ENCODE results near the gene PHAF1. TPM values are rescaled to one million over a fixed set of nuclear protein-coding genes. Genes with fewer than 3 reads are reported as not detected.

Gene PHAF1
- total and polyA plus RNA-seq, 8 donors: 4.6 to 39.6 (median 7.6) TPM

DNA sequence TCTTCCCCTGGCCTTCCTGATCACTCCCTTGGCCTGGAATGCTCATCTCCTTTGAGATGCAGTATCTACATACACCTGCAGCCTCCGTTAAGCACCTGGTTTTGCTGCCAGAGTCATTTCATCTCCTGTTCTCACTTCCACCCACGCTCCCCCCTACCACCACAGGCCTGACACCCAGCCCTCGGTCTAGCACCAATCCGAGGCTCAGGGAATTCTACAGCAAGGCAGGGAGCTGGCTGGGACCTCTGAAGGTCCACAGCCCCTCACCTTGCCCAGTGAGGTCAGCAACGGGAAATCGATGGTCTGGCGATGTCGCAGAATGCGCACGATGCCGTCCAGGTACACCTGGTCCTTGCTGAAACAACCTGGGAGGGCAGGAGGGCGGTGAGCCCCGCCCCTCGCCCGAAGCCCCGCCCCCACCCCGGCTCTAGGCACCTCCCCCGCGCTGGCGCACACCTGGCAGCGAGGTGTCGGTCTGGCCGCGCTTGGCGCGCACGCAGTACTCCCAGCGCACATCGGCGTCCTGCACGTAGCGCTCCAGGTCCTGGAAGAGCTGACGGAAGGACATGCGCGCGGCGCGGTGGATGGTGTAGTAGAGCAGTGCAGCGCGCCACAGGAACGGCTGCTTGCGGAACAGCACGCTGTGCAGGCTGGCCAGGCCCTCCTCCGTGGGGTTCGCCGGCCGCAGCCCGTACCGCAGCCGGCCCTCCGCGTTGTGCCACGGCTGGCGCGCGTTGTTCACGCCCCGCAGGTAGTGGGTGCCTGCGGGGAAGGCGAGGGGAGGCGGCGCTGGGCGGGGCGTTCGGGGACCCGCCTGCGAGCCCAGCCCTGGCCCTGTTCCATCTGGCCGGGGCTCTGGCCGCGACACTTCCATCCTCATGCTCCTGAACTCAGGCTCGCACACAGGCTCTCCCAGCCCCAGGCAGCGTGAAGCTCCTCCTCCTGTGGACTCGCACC lies 68.3 kb downstream of the PHAF1 start:
- H3K9me3 ChIP-seq: no peaks in the 10 kb centered on the region
- 3 to 24% (median 4%) methylated on average over 12 to 73 of the region's 73 CpGs for WGBS, 5 donors
- peaks cover 0 to 18% (median 0%) of the 10 kb centered on the region in 3 donors for H3K27me3 ChIP-seq
- peaks cover 37 to 87% (median 58%) of the 10 kb centered on the region in 4 donors for H3K4me1 ChIP-seq
- DNase-seq: peak; percentile 88 to 94
- TF ChIP-seq EP300 (IDR thresholded peaks at IDR 0.05) (no peak), POLR2A (IDR thresholded peaks at IDR 0.05) (no peak), POLR2AphosphoS5 (IDR thresholded peaks at IDR 0.05) (peak in 2 of 3 donors; percentile 80 to 87)
- TF ChIP-seq, protein P1, sequence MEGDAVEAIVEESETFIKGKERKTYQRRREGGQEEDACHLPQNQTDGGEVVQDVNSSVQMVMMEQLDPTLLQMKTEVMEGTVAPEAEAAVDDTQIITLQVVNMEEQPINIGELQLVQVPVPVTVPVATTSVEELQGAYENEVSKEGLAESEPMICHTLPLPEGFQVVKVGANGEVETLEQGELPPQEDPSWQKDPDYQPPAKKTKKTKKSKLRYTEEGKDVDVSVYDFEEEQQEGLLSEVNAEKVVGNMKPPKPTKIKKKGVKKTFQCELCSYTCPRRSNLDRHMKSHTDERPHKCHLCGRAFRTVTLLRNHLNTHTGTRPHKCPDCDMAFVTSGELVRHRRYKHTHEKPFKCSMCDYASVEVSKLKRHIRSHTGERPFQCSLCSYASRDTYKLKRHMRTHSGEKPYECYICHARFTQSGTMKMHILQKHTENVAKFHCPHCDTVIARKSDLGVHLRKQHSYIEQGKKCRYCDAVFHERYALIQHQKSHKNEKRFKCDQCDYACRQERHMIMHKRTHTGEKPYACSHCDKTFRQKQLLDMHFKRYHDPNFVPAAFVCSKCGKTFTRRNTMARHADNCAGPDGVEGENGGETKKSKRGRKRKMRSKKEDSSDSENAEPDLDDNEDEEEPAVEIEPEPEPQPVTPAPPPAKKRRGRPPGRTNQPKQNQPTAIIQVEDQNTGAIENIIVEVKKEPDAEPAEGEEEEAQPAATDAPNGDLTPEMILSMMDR (IDR thresholded peaks at IDR 0.05): peak in 2 of 7 experiments; percentile 11 to 35
- H3K4me3 ChIP-seq: peak overlapping the region; percentile 36 to 53 (median 48)
- intact Hi-C loops (cut with DNase I; ENCODE audit: low total_unique reads): no loop called here
- H3K36me3 ChIP-seq: peaks cover 0 to 7% (median 1%) of the 10 kb centered on the region in 4 donors
- peak overlapping the region; percentile 76 to 92 (median 85) for H3K27ac ChIP-seq

GRCh38 chr16:67179421-67180080 lies 69.8 kb downstream of the PHAF1 start:
- H3K27me3 ChIP-seq: peaks cover 0 to 8% (median 0%) of the 10 kb centered on the region in 3 donors
- TF ChIP-seq, protein P1 (IDR thresholded peaks at IDR 0.05): no peak
- TF ChIP-seq EP300 (IDR thresholded peaks at IDR 0.05): no peak
- no peak for TF ChIP-seq POLR2A (IDR thresholded peaks at IDR 0.05)
- intact Hi-C loops (cut with DNase I; ENCODE audit: low total_unique reads): no loop called here
- H3K4me3 ChIP-seq: no peak overlapping the region
- no peak for DNase-seq
- 84 to 94% (median 91%) methylated on average over 9 to 13 of the region's 13 CpGs for WGBS, 5 donors
- H3K4me1 ChIP-seq: peaks cover 30 to 82% (median 51%) of the 10 kb centered on the region in 4 donors
- H3K27ac ChIP-seq: no peak overlapping the region
- H3K36me3 ChIP-seq: peaks cover 0 to 7% (median 1%) of the 10 kb centered on the region in 4 donors
- no peaks in the 10 kb centered on the region for H3K9me3 ChIP-seq

GRCh38 chr16:67180166-67180565 lies 70.4 kb downstream of the PHAF1 start:
- H3K27me3 ChIP-seq: peaks cover 0 to 7% (median 0%) of the 10 kb centered on the region in 3 donors
- WGBS, 5 donors: 80 to 92% (median 87%) methylated on average over 13 to 16 of the region's 16 CpGs
- no peaks in the 10 kb centered on the region for H3K9me3 ChIP-seq
- DNase-seq: no peak
- intact Hi-C loops (cut with DNase I; ENCODE audit: low total_unique reads): no loop called here
- H3K4me3 ChIP-seq: no peak overlapping the region
- TF ChIP-seq EP300 (IDR thresholded peaks at IDR 0.05) (no peak), POLR2A (IDR thresholded peaks at IDR 0.05) (no peak), POLR2AphosphoS5 (IDR thresholded peaks at IDR 0.05) (no peak)
- TF ChIP-seq, protein P1 (IDR thresholded peaks at IDR 0.05): no peak
- H3K27ac ChIP-seq: no peak overlapping the region
- peaks cover 0 to 7% (median 1%) of the 10 kb centered on the region in 4 donors for H3K36me3 ChIP-seq
- H3K4me1 ChIP-seq: peaks cover 31 to 82% (median 52%) of the 10 kb centered on the region in 4 donors

- WGBS, 5 donors: 65 to 71% (median 66%) methylated on average over 2 of the region's 2 CpGs; no CpG with 5 or more reads in 1 of the 5 donors
- H3K36me3 ChIP-seq: peaks cover 0 to 5% (median 0%) of the 10 kb centered on the region in 4 donors
- no peak overlapping the region for H3K4me3 ChIP-seq
- H3K9me3 ChIP-seq: no peaks in the 10 kb centered on the region
- H3K4me1 ChIP-seq: peaks cover 37 to 89% (median 58%) of the 10 kb centered on the region in 4 donors
- H3K27me3 ChIP-seq: peaks cover 0 to 7% (median 0%) of the 10 kb centered on the region in 3 donors
- peak in 1 of 2 donors; percentile 64 for DNase-seq
- TF ChIP-seq EP300 (IDR thresholded peaks at IDR 0.05) (no peak), POLR2AphosphoS5 (IDR thresholded peaks at IDR 0.05) (peak in 1 of 3 donors; percentile 36)
- peak overlapping the region in 4 of 5 donors; percentile 63 to 97 (median 96) for H3K27ac ChIP-seq
- intact Hi-C loops (cut with DNase I; ENCODE audit: low total_unique reads): no loop called here
These were observed 71.6 kb downstream of the PHAF1 start for GRCh38 chr16:67181346-67181745.
